Gastrocnemius medialis (tissue), 4 donors: Measurements from ENCODE around the gene SPNS2.

Experiments used
- CTCF ChIP-seq, 5 experiments: fragments of 450-650 bp in 3 of 5; fragments of 200-600 bp in 2 of 5; sonication (generic) in 2 of 5; IDR thresholded peaks in 4 of 5; conservative IDR thresholded peaks in 1 of 5; 1 replicate in 4 of 5; 2 replicates in 1 of 5; pipeline ENCODE4 v1.5.1; 2016 to 2019; ENCODE audit warnings: antibody characterized with exemption in 5 of 5, mild to moderate bottlenecking in 3 of 5, moderate library complexity in 3 of 5
- POLR2A ChIP-seq, 2 donors: fragments of 450-650 bp; IDR thresholded peaks; one replicate each; pipeline ENCODE4 v1.6.1; 2017; ENCODE audit warnings: antibody characterized with exemption in 2 of 2, mild to moderate bottlenecking in 2 of 2, moderate library complexity in 2 of 2

GRCh38 chr17:4514206-4514605 is 15.5 kb downstream of the SPNS2 start:
- TF ChIP-seq CTCF (IDR thresholded peaks at IDR 0.05 in 4 of 5, conservative IDR thresholded peaks at IDR 0.05 in 1 of 5) (no peak), POLR2A (IDR thresholded peaks at IDR 0.05) (no peak)
